Subcutaneous adipose tissue (tissue), 4 donors: ENCODE results near the gene GATAD2A. TPM values are rescaled to one million over a fixed set of nuclear protein-coding genes. Genes with fewer than 3 reads are reported as not detected.

Experiments
- total RNA-seq, 4 donors: library from RNA; depleted of rRNA; stranded (reverse); fragments of >200 nt; gene quantifications; one replicate each; pipeline ENCODE4 v1.1.0, GENCODE V29; 2016
- TF ChIP-seq, protein P1 (sequence below): fragments of 450-650 bp; IDR thresholded peaks from one replicate; pipeline ENCODE4 v1.5.1; 2016; ENCODE audit warnings: low read depth, mild to moderate bottlenecking, control low read depth, antibody characterized with exemption, moderate library complexity

Gene GATAD2A
- total RNA-seq, 4 donors from 2014 or later: 24.0 to 32.0 (median 28.9) TPM

DNA sequence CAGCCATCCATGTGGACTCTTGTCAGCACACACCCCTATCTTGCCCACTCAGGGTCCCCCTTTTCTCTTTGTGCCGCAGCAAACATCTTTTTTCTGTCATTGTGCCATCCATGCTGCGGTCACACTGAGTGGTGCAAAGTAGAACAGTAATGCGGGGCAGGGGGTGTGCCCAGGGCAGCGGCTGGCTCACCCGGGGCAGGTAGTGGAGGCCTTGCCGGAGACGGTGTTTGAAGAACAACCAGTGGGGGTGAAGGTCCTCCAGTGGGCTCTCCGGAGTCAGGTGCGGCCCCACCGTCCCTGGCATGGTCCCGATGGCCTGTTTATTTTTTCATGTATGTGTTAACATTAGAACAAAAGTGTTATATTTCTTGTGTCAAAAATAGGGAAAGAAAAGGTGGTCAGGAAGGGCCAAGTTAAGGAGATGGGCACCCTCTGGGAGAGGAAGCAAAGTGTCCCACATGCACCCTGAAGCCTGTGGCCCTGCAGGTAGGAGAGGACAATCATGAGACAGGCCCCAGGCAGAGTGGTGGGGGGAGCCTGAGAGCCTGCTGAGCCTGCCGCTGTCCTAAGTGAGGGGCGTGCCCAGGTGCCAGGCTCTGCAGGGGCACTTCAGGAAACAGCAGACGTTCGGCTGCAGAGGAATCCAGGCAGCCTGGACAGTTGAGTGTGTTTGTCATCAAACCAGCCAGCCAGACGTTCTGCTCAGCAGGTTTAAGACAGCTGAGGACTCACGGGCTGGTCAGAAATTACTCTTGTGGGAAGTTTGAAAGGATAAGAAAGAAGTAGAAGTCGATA is 97.5 kb downstream of the GATAD2A start:
- TF ChIP-seq, protein P1, sequence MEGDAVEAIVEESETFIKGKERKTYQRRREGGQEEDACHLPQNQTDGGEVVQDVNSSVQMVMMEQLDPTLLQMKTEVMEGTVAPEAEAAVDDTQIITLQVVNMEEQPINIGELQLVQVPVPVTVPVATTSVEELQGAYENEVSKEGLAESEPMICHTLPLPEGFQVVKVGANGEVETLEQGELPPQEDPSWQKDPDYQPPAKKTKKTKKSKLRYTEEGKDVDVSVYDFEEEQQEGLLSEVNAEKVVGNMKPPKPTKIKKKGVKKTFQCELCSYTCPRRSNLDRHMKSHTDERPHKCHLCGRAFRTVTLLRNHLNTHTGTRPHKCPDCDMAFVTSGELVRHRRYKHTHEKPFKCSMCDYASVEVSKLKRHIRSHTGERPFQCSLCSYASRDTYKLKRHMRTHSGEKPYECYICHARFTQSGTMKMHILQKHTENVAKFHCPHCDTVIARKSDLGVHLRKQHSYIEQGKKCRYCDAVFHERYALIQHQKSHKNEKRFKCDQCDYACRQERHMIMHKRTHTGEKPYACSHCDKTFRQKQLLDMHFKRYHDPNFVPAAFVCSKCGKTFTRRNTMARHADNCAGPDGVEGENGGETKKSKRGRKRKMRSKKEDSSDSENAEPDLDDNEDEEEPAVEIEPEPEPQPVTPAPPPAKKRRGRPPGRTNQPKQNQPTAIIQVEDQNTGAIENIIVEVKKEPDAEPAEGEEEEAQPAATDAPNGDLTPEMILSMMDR: no peak

DNA sequence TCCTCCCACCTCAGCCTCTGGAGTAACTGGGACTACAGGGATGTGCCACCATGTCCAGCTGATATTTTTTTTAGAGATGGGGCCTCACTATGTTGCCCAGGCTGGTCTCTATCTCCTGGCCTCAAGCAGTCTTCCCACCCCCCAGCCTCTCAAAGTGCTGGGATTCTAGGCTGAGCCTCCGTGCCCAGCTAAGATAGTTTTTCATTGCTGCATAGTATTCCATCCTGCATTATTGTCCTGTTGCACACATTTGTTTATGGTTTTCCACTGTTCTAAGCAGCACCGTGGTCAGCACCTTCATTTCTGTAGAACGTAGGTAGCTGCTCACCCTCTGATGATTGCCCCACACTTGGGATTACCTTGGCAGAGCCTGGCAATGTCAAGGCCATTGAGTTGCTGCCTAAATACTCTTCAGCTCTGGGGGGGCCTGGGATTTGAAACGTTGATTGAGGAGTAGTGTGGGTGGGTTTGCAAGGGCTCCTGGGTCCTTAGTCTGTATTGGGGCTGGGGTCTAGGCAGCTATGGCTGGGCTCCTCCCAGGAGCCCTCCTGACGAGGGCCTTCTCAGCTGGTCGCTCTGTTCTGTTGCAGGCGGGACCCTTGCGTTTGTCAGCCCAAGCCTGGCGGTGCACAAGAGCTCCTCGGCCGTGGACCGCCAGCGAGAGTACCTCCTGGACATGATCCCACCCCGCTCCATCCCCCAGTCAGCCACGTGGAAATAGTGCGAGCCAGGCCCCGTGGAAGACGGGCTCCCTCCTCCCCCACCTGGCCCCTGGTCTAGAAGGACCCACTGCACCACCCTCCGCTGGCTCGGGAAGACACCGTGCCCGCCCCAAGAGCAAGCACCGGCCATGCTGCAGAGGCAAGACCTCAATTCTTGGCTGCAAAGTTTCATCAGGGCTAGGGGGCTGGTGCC is 99.5 kb downstream of the GATAD2A start:
- TF ChIP-seq, protein P1: no peak

DNA sequence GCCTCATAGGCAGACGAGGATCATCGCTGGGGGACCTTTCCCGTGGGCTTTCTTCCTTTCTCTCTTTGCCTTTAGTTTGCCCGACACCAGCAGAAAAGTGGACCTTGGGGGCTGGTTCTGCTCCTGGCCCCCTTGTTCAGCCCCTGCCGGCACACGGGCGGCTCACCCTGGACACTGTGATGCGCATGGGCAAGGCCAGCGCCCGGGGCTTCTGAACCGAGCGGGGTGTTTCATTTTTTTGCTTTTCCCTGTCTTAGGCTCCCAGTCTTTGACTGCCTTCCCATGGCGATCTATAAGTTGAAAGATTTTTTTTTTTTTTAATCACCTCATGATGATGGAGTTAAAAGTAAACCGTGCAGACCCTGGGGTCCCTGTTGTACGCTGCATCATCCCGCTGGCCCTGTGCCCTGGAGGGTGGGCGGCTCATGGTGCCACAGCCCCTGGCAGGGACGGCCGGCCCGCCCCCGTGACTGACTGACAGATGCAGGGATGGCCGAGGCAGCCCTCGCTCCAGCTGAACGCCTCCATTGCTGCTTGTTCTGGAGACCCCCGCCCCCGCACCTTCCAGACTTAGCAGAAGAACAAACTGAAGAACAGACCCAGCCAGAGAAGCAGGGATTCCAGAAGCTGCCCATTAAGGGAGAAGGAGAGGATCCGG is 100.3 kb downstream of the GATAD2A start:
- TF ChIP-seq, protein P1: no peak

DNA sequence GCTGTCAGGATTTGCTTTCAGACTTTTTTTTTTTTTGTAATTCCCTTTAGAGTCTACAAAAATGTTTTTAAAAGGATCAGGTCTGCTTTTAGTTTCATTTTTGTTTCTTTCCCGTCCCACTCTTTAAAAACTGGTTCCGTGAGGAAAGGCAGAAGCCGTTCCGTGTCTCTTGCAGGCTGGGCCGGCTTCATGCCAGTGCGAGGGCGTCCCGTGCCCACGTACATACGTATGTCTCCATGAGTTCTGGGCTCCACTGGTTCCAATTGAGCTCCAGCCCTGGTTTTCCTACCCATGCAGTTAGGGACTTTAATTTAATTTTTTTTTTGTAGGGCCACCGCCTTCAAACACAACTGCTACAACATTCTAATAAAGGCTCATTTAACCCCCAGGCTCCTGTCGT is 101.1 kb downstream of the GATAD2A start:
- TF ChIP-seq, protein P1: no peak

DNA sequence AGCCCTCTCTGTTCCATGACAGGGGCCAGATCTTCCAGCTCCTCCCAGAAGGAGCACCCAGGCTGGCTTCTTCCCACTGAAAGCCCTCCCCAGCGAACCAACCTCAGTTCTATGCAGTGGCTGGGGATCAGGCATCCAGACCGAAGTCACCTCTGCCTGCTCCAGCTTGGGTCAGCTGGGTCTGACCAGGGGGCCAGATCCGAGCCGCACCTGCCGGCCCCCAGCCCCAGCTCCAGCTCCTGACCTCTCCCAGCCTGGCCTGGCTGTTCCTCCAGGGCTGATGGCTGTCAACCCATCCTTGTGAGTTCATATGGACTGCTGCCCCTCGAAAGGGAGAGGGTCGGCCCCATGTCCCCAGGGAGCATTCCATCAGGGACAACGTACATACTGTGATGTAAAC is 101.9 kb downstream of the GATAD2A start:
- TF ChIP-seq, protein P1: no peak

DNA sequence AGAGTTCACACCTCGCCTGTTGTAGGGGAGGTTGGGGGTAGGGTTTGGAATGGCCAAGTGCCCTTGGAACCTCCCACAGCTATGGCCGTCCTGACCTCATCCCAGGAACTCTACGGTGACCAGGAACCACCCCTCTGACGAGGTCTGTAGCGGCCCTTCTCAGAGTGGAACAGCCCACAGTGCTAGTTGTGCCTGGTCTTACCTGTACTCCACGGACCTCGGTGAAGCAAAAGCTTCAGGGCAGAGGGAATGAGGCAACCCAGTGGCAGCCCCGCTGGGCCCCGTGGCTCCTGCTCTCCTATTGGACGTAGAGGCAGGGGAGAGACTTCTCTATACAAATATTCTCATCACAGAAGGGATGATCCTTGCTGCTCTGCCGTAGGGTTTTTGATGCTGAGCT is 102.7 kb downstream of the GATAD2A start:
- TF ChIP-seq, protein P1: no peak
